HG02610 (cell line): ENCODE measurements around the gene ENO3.

Source experiments
- ATAC-seq: cut with Tn5 transposase; IDR thresholded peaks from one replicate; pipeline ENCODE4 v1.9.1; 2021; ENCODE audit warnings: mild to moderate bottlenecking, moderate library complexity; ENCODE audit not compliant: unreplicated experiment

Gene ENO3

GRCh38 chr17:5003214-5003867 lies 52.4 kb downstream of the ENO3 start:
- no peak for ATAC-seq
